ENCODE data around the gene CLSTN2. TPM values are rescaled to one million over a fixed set of nuclear protein-coding genes. Genes with fewer than 3 reads are reported as not detected.

Gene CLSTN2
- total and polyA plus RNA-seq, 2 of the 13 experiments (the other 11 are each of a cell fraction or from before 2014, with no cell fraction given) = not detected

DNA sequence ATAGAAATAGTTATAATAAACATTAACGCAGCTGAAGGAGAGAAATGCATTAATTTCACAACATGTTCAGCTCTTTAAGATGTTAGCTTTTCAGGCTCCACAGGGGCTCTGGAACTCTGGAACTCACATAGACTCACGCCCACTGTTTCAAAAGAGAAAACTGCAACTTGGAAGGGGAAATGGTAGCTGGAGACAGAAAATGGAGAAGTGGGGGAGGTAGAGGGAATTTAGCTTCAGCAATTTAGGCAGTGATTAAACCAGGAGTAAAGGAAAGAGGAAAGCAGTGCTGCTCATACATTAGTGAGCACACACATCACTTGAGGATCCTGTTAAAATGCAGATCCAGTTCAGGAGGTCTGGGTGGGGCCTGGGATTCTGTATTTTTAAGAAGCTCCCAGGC lies 468.1 kb downstream of the CLSTN2 start:
- no TSS peak for BruUV-seq (replicated peaks)
- Histone ChIP-seq H3K9ac (ENCODE audit: insufficient read depth, low read depth, low read length) (no peak overlapping the region), H2AFZ (ENCODE audit: low read length) (no peak overlapping the region), H3K4me3 (replicated peaks in 1 of 3; ENCODE audit: insufficient read depth in 1 of 3, low read depth in 2 of 3, low read length in 3 of 3) (no peak overlapping the region), H3K79me2 (ENCODE audit: insufficient read depth, low read length) (no peaks in the 10 kb centered on the region), H3K9me3 (ENCODE audit: low read length) (no peaks in the 10 kb centered on the region), H3K36me3 (replicated peaks in 1 of 2; ENCODE audit: control insufficient read depth in 1 of 2, insufficient read depth in 2 of 2, low read length in 2 of 2) (no peaks in the 10 kb centered on the region), H3K27ac (ENCODE audit: extremely low read length, insufficient read depth, low read length) (no peak overlapping the region), H3K4me2 (ENCODE audit: low read depth, low read length) (no peak overlapping the region), H3K4me1 (ENCODE audit: insufficient read depth, low read length) (no peaks in the 10 kb centered on the region), H4K20me1 (ENCODE audit: insufficient read depth, low read length) (no peaks in the 10 kb centered on the region), H3K27me3 (ENCODE audit: control insufficient read depth in 1 of 2, insufficient read depth in 2 of 2, low read length in 2 of 2) (peaks cover 0 to 2% of the 10 kb centered on the region in 2 experiments; a peak in 1 of 5 replicates)
- 20% methylated on average over 2 of the region's 2 CpGs for whole genome bisulfite sequencing (ENCODE audit: low lambda C conversion rate)
- ChIA-PET CTCF (ENCODE audit: low intra/inter-chr PET ratio, low total read pairs) (no interaction called here), POLR2A (no interaction called here)
- intact Hi-C loops (cut with micrococcal nuclease; ENCODE audit: unreplicated experiment) = no loop called here
- in situ Hi-C loops (cut with HindIII; ENCODE audit: extremely low pct_ligation_motif_present, low pct_unique_long_range_greater_than_20kb) = no loop called here
- FAIRE-seq = no peak
- DNase-seq (ENCODE audit: low spot score) = no peak
- no peak for ATAC-seq
- TF ChIP-seq, protein P1, sequence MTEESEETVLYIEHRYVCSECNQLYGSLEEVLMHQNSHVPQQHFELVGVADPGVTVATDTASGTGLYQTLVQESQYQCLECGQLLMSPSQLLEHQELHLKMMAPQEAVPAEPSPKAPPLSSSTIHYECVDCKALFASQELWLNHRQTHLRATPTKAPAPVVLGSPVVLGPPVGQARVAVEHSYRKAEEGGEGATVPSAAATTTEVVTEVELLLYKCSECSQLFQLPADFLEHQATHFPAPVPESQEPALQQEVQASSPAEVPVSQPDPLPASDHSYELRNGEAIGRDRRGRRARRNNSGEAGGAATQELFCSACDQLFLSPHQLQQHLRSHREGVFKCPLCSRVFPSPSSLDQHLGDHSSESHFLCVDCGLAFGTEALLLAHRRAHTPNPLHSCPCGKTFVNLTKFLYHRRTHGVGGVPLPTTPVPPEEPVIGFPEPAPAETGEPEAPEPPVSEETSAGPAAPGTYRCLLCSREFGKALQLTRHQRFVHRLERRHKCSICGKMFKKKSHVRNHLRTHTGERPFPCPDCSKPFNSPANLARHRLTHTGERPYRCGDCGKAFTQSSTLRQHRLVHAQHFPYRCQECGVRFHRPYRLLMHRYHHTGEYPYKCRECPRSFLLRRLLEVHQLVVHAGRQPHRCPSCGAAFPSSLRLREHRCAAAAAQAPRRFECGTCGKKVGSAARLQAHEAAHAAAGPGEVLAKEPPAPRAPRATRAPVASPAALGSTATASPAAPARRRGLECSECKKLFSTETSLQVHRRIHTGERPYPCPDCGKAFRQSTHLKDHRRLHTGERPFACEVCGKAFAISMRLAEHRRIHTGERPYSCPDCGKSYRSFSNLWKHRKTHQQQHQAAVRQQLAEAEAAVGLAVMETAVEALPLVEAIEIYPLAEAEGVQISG (CRISPR knock-in tag; IDR thresholded peaks at IDR 0.05) = no peak
- TF ChIP-seq KMT2A (CRISPR knock-in tag; IDR thresholded peaks at IDR 0.05) (no peak), BORCS8-MEF2B (CRISPR knock-in tag; IDR thresholded peaks at IDR 0.05) (no peak), ZNF333 (CRISPR knock-in tag; IDR thresholded peaks at IDR 0.05; ENCODE audit: borderline replicate concordance) (no peak), KLF11 (CRISPR knock-in tag; IDR thresholded peaks at IDR 0.05) (no peak), HNRNPK (IDR thresholded peaks at IDR 0.05; ENCODE audit: low read depth, low read length, poor library complexity, severe bottlenecking) (no peak), ZNF33B (CRISPR knock-in tag; IDR thresholded peaks at IDR 0.05) (no peak), ZNF354B (CRISPR knock-in tag; IDR thresholded peaks at IDR 0.05) (no peak), ZNF768 (CRISPR knock-in tag; IDR thresholded peaks at IDR 0.05) (no peak), ZNF484 (CRISPR knock-in tag; IDR thresholded peaks at IDR 0.05; ENCODE audit: borderline replicate concordance, low read depth) (no peak), ZNF160 (CRISPR knock-in tag; IDR thresholded peaks at IDR 0.05) (no peak), NFE2L1 (CRISPR knock-in tag; IDR thresholded peaks at IDR 0.05; ENCODE audit: borderline replicate concordance) (no peak), RAD21 (CRISPR knock-in tag; IDR thresholded peaks at IDR 0.05) (no peak), GATA4 (IDR thresholded peaks at IDR 0.05; ENCODE audit: borderline replicate concordance, low read depth) (no peak), RARA (CRISPR knock-in tag; IDR thresholded peaks at IDR 0.05) (no peak), ZNF446 (CRISPR knock-in tag; IDR thresholded peaks at IDR 0.05) (no peak)
- TF ChIP-seq, protein P2, sequence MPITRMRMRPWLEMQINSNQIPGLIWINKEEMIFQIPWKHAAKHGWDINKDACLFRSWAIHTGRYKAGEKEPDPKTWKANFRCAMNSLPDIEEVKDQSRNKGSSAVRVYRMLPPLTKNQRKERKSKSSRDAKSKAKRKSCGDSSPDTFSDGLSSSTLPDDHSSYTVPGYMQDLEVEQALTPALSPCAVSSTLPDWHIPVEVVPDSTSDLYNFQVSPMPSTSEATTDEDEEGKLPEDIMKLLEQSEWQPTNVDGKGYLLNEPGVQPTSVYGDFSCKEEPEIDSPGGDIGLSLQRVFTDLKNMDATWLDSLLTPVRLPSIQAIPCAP (CRISPR knock-in tag; IDR thresholded peaks at IDR 0.05; ENCODE audit: low read depth) = no peak
- TF ChIP-seq, protein P3, sequence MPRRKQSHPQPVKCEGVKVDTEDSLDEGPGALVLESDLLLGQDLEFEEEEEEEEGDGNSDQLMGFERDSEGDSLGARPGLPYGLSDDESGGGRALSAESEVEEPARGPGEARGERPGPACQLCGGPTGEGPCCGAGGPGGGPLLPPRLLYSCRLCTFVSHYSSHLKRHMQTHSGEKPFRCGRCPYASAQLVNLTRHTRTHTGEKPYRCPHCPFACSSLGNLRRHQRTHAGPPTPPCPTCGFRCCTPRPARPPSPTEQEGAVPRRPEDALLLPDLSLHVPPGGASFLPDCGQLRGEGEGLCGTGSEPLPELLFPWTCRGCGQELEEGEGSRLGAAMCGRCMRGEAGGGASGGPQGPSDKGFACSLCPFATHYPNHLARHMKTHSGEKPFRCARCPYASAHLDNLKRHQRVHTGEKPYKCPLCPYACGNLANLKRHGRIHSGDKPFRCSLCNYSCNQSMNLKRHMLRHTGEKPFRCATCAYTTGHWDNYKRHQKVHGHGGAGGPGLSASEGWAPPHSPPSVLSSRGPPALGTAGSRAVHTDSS (CRISPR knock-in tag; conservative IDR thresholded peaks at IDR 0.05) = no peak
- TF ChIP-seq, protein P4, sequence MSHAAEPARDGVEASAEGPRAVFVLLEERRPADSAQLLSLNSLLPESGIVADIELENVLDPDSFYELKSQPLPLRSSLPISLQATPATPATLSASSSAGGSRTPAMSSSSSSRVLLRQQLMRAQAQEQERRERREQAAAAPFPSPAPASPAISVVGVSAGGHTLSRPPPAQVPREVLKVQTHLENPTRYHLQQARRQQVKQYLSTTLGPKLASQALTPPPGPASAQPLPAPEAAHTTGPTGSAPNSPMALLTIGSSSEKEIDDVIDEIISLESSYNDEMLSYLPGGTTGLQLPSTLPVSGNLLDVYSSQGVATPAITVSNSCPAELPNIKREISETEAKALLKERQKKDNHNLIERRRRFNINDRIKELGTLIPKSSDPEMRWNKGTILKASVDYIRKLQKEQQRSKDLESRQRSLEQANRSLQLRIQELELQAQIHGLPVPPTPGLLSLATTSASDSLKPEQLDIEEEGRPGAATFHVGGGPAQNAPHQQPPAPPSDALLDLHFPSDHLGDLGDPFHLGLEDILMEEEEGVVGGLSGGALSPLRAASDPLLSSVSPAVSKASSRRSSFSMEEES (CRISPR knock-in tag; IDR thresholded peaks at IDR 0.05) = no peak
